HepG2 (cell line): Measurements from ENCODE around the gene SUN5. TPM values are rescaled to one million over a fixed set of nuclear protein-coding genes. Genes with fewer than 3 reads are reported as not detected.

Experiments
- ATAC-seq: fragments of 200-7000 bp; cut with Tn5 transposase; 3 replicates; pipeline ENCODE4 v1.9.1; 2020; ENCODE audit warnings: mild to moderate bottlenecking, moderate library complexity
- BruUV-seq: library from RNA; stranded (reverse); fragments of 400-500 nt; replicated peaks from 2 replicates; lab custom pipeline; 2021; lab: Mats Ljungman, UMichigan
- CTCF ChIA-PET: fragments of 300-600 bp; formaldehyde crosslinking; extraction: SDS; loops from one replicate; lab custom pipeline; 2021; ENCODE audit warnings: low total read pairs, inconsistent platforms, low intra/inter-chr PET ratio; lab: Yijun Ruan, JAX
- POLR2A ChIA-PET: fragments of 350-600 bp; sonication (Branson Sonifier 250); formaldehyde crosslinking; loops from one replicate; lab custom pipeline; 2020; ENCODE audit warnings: antibody characterized with exemption, inconsistent platforms; lab: Yijun Ruan, JAX
- DNase-seq: peaks from one replicate; pipeline ENCODE4 v3.0.0-alpha.2; 2015; ENCODE audit warnings: low spot score
- FAIRE-seq: peaks from 3 replicates; lab custom pipeline; 2011; peaks lifted over from hg19 to GRCh38; lab: Jason Lieb, UNC
- H2AFZ ChIP-seq: one replicate; pipeline ENCODE4 v1.6.1; 2011; ENCODE audit warnings: low read length, inconsistent platforms
- H3K27ac ChIP-seq: fragments of 300-600 bp; 3 replicates; pipeline ENCODE4 v1.8.0; 2011; ENCODE audit warnings: mixed run types, mild to moderate bottlenecking, mixed read lengths, low read length, inconsistent platforms; ENCODE audit not compliant: insufficient read depth; ENCODE audit errors: extremely low read length
- H3K27me3 ChIP-seq, 2 experiments: fragments of 200-600 bp in 1 of 2; 2 replicates in 1 of 2; 3 replicates in 1 of 2; pipeline versions ENCODE4 v1.6.0 to v1.8.0; 2011; ENCODE audit warnings: low read length in 2 of 2, mild to moderate bottlenecking in 2 of 2, moderate library complexity in 2 of 2, inconsistent platforms in 1 of 2; ENCODE audit not compliant: insufficient read depth in 2 of 2, control insufficient read depth in 1 of 2
- H3K36me3 ChIP-seq, 2 experiments: fragments of 200-600 bp in 1 of 2; replicated peaks in 1 of 2; 2 replicates in 1 of 2; 3 replicates in 1 of 2; pipeline versions ENCODE4 v1.5.1 to v1.8.0; 2011; ENCODE audit warnings: low read length in 2 of 2, inconsistent platforms in 1 of 2; ENCODE audit not compliant: insufficient read depth in 2 of 2, control insufficient read depth in 1 of 2
- H3K4me1 ChIP-seq: 2 replicates; pipeline ENCODE4 v1.5.1; 2012; ENCODE audit warnings: low read length, inconsistent platforms; ENCODE audit not compliant: insufficient read depth
- H3K4me2 ChIP-seq: 2 replicates; pipeline ENCODE4 v1.6.0; 2011; ENCODE audit warnings: low read depth, low read length, inconsistent platforms
- H3K4me3 ChIP-seq, 3 experiments: fragments of 200-600 bp in 1 of 3; sonication (generic), shearing (Covaris generic) in 1 of 3; replicated peaks in 1 of 3; 2 replicates each; pipeline ENCODE4 v1.5.1; 2011 to 2016; ENCODE audit warnings: low read length in 3 of 3, inconsistent platforms in 2 of 3, low read depth in 2 of 3, mild to moderate bottlenecking in 2 of 3, control low read depth in 1 of 3, mixed read lengths in 1 of 3; ENCODE audit not compliant: insufficient read depth in 1 of 3
- H3K79me2 ChIP-seq: one replicate; pipeline ENCODE4 v1.6.1; 2011; ENCODE audit warnings: low read length, inconsistent platforms; ENCODE audit not compliant: insufficient read depth
- H3K9ac ChIP-seq: 2 replicates; pipeline ENCODE4 v1.6.0; 2011; ENCODE audit warnings: mild to moderate bottlenecking, low read depth, low read length, inconsistent platforms; ENCODE audit not compliant: insufficient read depth
- H3K9me3 ChIP-seq: 2 replicates; pipeline ENCODE4 v1.5.1; 2012; ENCODE audit warnings: mild to moderate bottlenecking, low read length
- H4K20me1 ChIP-seq: 2 replicates; pipeline ENCODE4 v1.6.0; 2011; ENCODE audit warnings: inconsistent platforms, mild to moderate bottlenecking, low read length, moderate library complexity; ENCODE audit not compliant: insufficient read depth
- CHD2 ChIP-seq: IDR thresholded peaks from 2 replicates; pipeline ENCODE4 v1.6.1; 2011; ENCODE audit warnings: low read depth, low read length, improper control_type of control experiment
- GMEB1 ChIP-seq: sonication (generic); formaldehyde crosslinking; IDR thresholded peaks from 2 replicates; pipeline ENCODE4 v1.5.1; 2020; ENCODE audit warnings: missing genetic modification reagents, mild to moderate bottlenecking, borderline replicate concordance
- SRF ChIP-seq: IDR thresholded peaks from 2 replicates; pipeline ENCODE4 v1.6.1; 2011; ENCODE audit warnings: mild to moderate bottlenecking, low read depth, low read length, moderate library complexity
- TBL1XR1 ChIP-seq: fragments of 150-350 bp; IDR thresholded peaks from 2 replicates; pipeline ENCODE4 v1.6.1; 2014; ENCODE audit warnings: borderline replicate concordance, low read length; ENCODE audit not compliant: partially characterized antibody
- TOPORS ChIP-seq: sonication (generic); formaldehyde crosslinking; IDR thresholded peaks from 2 replicates; pipeline ENCODE4 v1.8.0; 2023; ENCODE audit warnings: mild to moderate bottlenecking, missing genetic modification reagents
- ZNF121 ChIP-seq: sonication (generic); formaldehyde crosslinking; IDR thresholded peaks from 2 replicates; pipeline ENCODE4 v1.5.0; 2020; ENCODE audit warnings: mild to moderate bottlenecking, missing genetic modification reagents
- ZNF282 ChIP-seq: fragments of 450-650 bp; IDR thresholded peaks from 2 replicates; pipeline ENCODE4 v1.6.1; 2018; ENCODE audit not compliant: partially characterized antibody
- ZNF292 ChIP-seq: sonication (generic); formaldehyde crosslinking; IDR thresholded peaks from 2 replicates; pipeline ENCODE4 v1.8.1; 2022; ENCODE audit warnings: mild to moderate bottlenecking, low read depth, missing genetic modification reagents, borderline replicate concordance
- ZNF317 ChIP-seq: sonication (generic); formaldehyde crosslinking; IDR thresholded peaks from 2 replicates; pipeline ENCODE4 v1.5.0; 2020; ENCODE audit warnings: mild to moderate bottlenecking, missing genetic modification reagents
- ZNF672 ChIP-seq: sonication (generic); formaldehyde crosslinking; IDR thresholded peaks from 2 replicates; pipeline ENCODE4 v1.8.1; 2022; ENCODE audit warnings: missing genetic modification reagents
- ZNF879 ChIP-seq: sonication (generic); formaldehyde crosslinking; IDR thresholded peaks from 2 replicates; pipeline ENCODE4 v1.8.1; 2023; ENCODE audit warnings: missing genetic modification reagents
- WGBS: methylation state at CpG from one replicate; pipeline ENCODE4 v1.1.6; 2017; ENCODE audit warnings: low lambda C conversion rate; 5-methylcytosine and 5-hydroxymethylcytosine counted together
- in situ Hi-C: cut with HindIII; loops from 2 replicates; pipeline ENCODE4 v1.10.0; 2017; ENCODE audit warnings: low pct_unique_long_range_greater_than_20kb; ENCODE audit not compliant: extremely low pct_ligation_motif_present
- intact Hi-C: fragments of 100-400 bp; cut with micrococcal nuclease; formaldehyde crosslinking; loops from one replicate; pipeline ENCODE4 v1.10.0; 2022; ENCODE audit not compliant: unreplicated experiment
- polyA plus RNA-seq, 8 experiments: library from polyadenylated mRNA; depleted of rRNA in 3 of 8; stranded (reverse) in 7 of 8; unstranded in 1 of 8; fragments of >200 nt; fragmentation: Illumina TruSeq in 4 of 8; extraction: Trizol in 4 of 8; gene quantifications; 2 replicates each; pipeline versions ENCODE4 v1.2.1 to v1.2.3, GENCODE V29; 2011 to 2016; ENCODE audit warnings: low read depth in 4 of 8, missing spikeins in 1 of 8, mixed read lengths in 1 of 8; ENCODE audit not compliant: insufficient read depth in 1 of 8
- total RNA-seq, 5 experiments: library from RNA; depleted of rRNA; stranded (reverse); fragments of >200 nt; fragmentation: Illumina TruSeq; extraction: Trizol; gene quantifications; 2 replicates each; pipeline ENCODE4 v1.2.3, GENCODE V29; 2016; ENCODE audit warnings: low read depth in 1 of 5

Gene SUN5
- total and polyA plus RNA-seq, 2 of the 13 experiments (the other 11 are each of a cell fraction or from before 2014, with no cell fraction given): not detected

- no peak for TF ChIP-seq CHD2
- TF ChIP-seq GMEB1 (CRISPR knock-in tag): no peak
- no peak for TF ChIP-seq SRF
- TF ChIP-seq ZNF672 (CRISPR knock-in tag): no peak
- no peak for TF ChIP-seq TOPORS
- TF ChIP-seq ZNF121 (CRISPR knock-in tag): no peak
- TF ChIP-seq ZNF879 (CRISPR knock-in tag): no peak
- TF ChIP-seq ZNF292 (CRISPR knock-in tag): no peak
- no peak for TF ChIP-seq ZNF317 (CRISPR knock-in tag)
- TF ChIP-seq ZNF282: no peak
- no peak for TF ChIP-seq TBL1XR1
- ChIA-PET CTCF (no interaction called here), POLR2A (no interaction called here)
- H3K36me3 ChIP-seq: no peaks in the 10 kb centered on the region
- FAIRE-seq (no peak), ATAC-seq (no peak), DNase-seq (no peak)
- H3K9ac ChIP-seq: no peak overlapping the region
- no peak overlapping the region for H3K4me2 ChIP-seq
- H3K27me3 ChIP-seq: peaks cover 0 to 37% of the 10 kb centered on the region in 2 experiments; a peak in 4 of 5 replicates
- no peaks in the 10 kb centered on the region for H4K20me1 ChIP-seq
- no peak overlapping the region for H3K27ac ChIP-seq
- no peaks in the 10 kb centered on the region for H3K4me1 ChIP-seq
- WGBS: 42% methylated on average over 8 of the region's 8 CpGs
- in situ Hi-C loops (no loop called here), intact Hi-C loops (no loop called here)
- no TSS peak for BruUV-seq
- H3K79me2 ChIP-seq: no peaks in the 10 kb centered on the region
- peaks cover 13% of the 10 kb centered on the region for H3K9me3 ChIP-seq
- no peak overlapping the region for H3K4me3 ChIP-seq
- H2AFZ ChIP-seq: no peak overlapping the region
Observed at GRCh38 chr20:32991792-32992641, 12.2 kb downstream of the SUN5 start.
